ENCODE data around the gene SLIT1. TPM values are rescaled to one million over a fixed set of nuclear protein-coding genes. Genes with fewer than 3 reads are reported as not detected.
A peak's percentile ranks its signal among the peaks of the same experiment; 100 is the strongest.

SLIT1 gene
- total RNA-seq, 2 experiments from 2014 or later, result 0.13 to 1.0 TPM

DNA sequence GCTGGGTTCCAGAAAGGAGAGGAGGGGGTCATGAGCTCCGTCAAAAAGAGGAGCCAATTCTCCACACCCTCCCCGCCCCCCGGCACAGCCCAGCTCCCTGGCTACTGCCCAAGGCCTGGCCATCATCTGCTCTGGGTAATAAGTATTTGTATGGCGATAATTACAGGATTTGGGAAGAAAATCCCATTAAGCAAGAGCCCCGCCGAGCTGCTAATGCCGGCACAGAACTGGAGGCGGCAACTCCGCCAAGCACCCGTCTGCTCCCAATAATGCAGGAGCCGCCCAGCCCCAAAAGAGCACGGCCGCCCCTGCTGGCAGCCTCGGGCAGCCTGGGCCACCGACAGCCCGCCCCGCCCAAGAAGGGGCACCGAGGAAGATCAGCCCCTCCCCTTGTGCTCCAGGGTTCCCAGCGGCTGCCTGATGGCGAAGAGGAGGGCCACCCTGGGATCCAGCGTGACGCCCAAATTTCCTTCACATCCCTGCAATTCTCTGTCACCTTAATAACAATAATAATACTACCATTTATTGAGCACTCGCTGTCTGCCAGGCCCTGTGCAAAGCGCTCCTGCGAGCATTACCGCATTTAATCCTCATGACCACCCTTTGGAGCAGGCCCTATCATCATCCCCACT is 5.9 kb downstream of the SLIT1 start:
- no peak overlapping the region for H3K4me2 ChIP-seq (ENCODE audit: low read length)
- intact Hi-C loops (cut with micrococcal nuclease; ENCODE audit: unreplicated experiment), result no loop called here

DNA sequence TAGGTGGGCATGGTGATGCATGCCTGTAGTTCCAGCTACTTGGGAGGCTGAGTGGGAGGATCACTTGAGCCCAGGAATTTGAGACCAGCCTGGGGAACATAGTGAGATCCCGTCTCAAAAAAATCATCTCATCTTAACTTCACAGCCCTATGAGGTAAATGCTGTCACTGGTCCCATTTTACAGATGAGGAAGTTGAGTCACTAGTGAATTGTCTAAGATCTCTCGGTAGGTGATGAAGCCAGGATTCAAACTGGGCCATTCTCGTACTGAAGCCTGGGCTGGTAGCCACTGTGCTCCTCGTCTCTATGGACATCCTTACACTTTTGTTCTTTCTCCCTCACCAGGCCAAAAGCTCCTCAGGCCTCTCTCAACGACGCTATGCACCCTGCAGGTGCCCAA is 6.4 kb downstream of the SLIT1 start:
- ChIA-PET POLR2A (no interaction called here), CTCF (ENCODE audit: unreplicated experiment) (no interaction called here)
- Histone ChIP-seq H3K79me2 (ENCODE audit: insufficient read depth, low read depth, low read length) (no peaks in the 10 kb centered on the region), H3K4me1 (ENCODE audit: insufficient read depth, low read length, poor library complexity, severe bottlenecking) (no peaks in the 10 kb centered on the region), H3K9me2 (ENCODE audit: insufficient read depth, low read length) (no peaks in the 10 kb centered on the region), H3K4me3 (ENCODE audit: low read depth, low read length, poor library complexity, severe bottlenecking) (no peak overlapping the region), H3K36me3 (ENCODE audit: insufficient read depth, low read length) (no peaks in the 10 kb centered on the region), H3K9me3 (ENCODE audit: low read length) (no peaks in the 10 kb centered on the region), H3K4me2 (ENCODE audit: low read length) (no peak overlapping the region), H3K27ac (ENCODE audit: low read depth, low read length, poor library complexity, severe bottlenecking) (no peak overlapping the region), H4K20me1 (ENCODE audit: insufficient read depth, low read length) (no peaks in the 10 kb centered on the region), H2AFZ (ENCODE audit: low read length) (no peak overlapping the region)
- TF ChIP-seq EZH2phosphoT487 (IDR thresholded peaks at IDR 0.05; ENCODE audit: borderline replicate concordance, low read depth, low read length), result no peak
- TF ChIP-seq, protein P1, sequence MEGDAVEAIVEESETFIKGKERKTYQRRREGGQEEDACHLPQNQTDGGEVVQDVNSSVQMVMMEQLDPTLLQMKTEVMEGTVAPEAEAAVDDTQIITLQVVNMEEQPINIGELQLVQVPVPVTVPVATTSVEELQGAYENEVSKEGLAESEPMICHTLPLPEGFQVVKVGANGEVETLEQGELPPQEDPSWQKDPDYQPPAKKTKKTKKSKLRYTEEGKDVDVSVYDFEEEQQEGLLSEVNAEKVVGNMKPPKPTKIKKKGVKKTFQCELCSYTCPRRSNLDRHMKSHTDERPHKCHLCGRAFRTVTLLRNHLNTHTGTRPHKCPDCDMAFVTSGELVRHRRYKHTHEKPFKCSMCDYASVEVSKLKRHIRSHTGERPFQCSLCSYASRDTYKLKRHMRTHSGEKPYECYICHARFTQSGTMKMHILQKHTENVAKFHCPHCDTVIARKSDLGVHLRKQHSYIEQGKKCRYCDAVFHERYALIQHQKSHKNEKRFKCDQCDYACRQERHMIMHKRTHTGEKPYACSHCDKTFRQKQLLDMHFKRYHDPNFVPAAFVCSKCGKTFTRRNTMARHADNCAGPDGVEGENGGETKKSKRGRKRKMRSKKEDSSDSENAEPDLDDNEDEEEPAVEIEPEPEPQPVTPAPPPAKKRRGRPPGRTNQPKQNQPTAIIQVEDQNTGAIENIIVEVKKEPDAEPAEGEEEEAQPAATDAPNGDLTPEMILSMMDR (conservative IDR thresholded peaks at IDR 0.05; ENCODE audit: low read length), result no peak
- no TSS peak for BruUV-seq (replicated peaks)
- intact Hi-C loops (cut with micrococcal nuclease; ENCODE audit: unreplicated experiment), result no loop called here
- no peak for DNase-seq (ENCODE audit: low spot score)

More for the DNA sequence above, 5.9 kb downstream of the SLIT1 start:
- no peak overlapping the region for H2AFZ ChIP-seq (ENCODE audit: low read length)
- H3K4me3 ChIP-seq (ENCODE audit: low read depth, low read length, poor library complexity, severe bottlenecking), result no peak overlapping the region
- ChIA-PET CTCF (ENCODE audit: unreplicated experiment) (no interaction called here), POLR2A (no interaction called here)
- no peaks in the 10 kb centered on the region for H3K4me1 ChIP-seq (ENCODE audit: insufficient read depth, low read length, poor library complexity, severe bottlenecking)
- no peak for DNase-seq (ENCODE audit: low spot score)
- no peaks in the 10 kb centered on the region for H3K9me3 ChIP-seq (ENCODE audit: low read length)
- H3K9me2 ChIP-seq (ENCODE audit: insufficient read depth, low read length), result no peaks in the 10 kb centered on the region
- no peaks in the 10 kb centered on the region for H3K79me2 ChIP-seq (ENCODE audit: insufficient read depth, low read depth, low read length)
- no peaks in the 10 kb centered on the region for H3K36me3 ChIP-seq (ENCODE audit: insufficient read depth, low read length)
- BruUV-seq (replicated peaks), result no TSS peak
- no peak for TF ChIP-seq EZH2phosphoT487 (IDR thresholded peaks at IDR 0.05; ENCODE audit: borderline replicate concordance, low read depth, low read length)
- TF ChIP-seq, protein P1 (conservative IDR thresholded peaks at IDR 0.05; ENCODE audit: low read length), result 0 out of 2 replicates have a peak, but pooled peaks have one; percentile 14
- H4K20me1 ChIP-seq (ENCODE audit: insufficient read depth, low read length), result no peaks in the 10 kb centered on the region
- H3K27ac ChIP-seq (ENCODE audit: low read depth, low read length, poor library complexity, severe bottlenecking), result no peak overlapping the region

DNA sequence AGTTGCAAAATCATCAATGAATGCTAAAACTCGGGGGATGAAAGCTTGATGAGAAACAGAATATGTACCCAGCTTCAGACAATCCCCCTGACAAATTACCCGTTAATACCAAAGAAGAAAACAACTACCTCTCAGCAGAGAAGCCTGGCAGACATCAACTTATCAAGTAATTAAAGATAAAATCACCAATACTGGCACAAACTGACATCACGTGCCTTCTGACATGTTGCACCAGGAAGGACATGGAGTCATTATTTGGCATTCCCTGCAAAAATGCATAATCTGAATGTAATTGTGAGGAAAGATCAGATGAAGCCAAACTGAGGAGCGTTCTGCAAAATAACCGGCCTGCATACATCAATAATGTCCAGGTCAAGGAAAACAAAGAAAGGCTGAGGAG is 7.7 kb downstream of the SLIT1 start:
- intact Hi-C loops (cut with micrococcal nuclease; ENCODE audit: unreplicated experiment), result no loop called here
- no TSS peak for BruUV-seq (replicated peaks)

More for the DNA sequence above, 7.7 kb downstream of the SLIT1 start:
- H2AFZ ChIP-seq (ENCODE audit: low read length), result no peak overlapping the region
- no peak overlapping the region for H3K27ac ChIP-seq (ENCODE audit: low read depth, low read length, poor library complexity, severe bottlenecking)
- no peaks in the 10 kb centered on the region for H3K79me2 ChIP-seq (ENCODE audit: insufficient read depth, low read depth, low read length)
- H3K9me3 ChIP-seq (ENCODE audit: low read length), result no peaks in the 10 kb centered on the region
- H3K4me1 ChIP-seq (ENCODE audit: insufficient read depth, low read length, poor library complexity, severe bottlenecking), result no peaks in the 10 kb centered on the region
- POLR2A ChIA-PET, result no interaction called here
- DNase-seq (ENCODE audit: low spot score), result no peak
- CTCF ChIA-PET (ENCODE audit: unreplicated experiment), result no interaction called here
- no peaks in the 10 kb centered on the region for H3K9me2 ChIP-seq (ENCODE audit: insufficient read depth, low read length)
- TF ChIP-seq, protein P1 (conservative IDR thresholded peaks at IDR 0.05; ENCODE audit: low read length), result no peak
- no peak for TF ChIP-seq EZH2phosphoT487 (IDR thresholded peaks at IDR 0.05; ENCODE audit: borderline replicate concordance, low read depth, low read length)
- H3K4me3 ChIP-seq (ENCODE audit: low read depth, low read length, poor library complexity, severe bottlenecking), result no peak overlapping the region
- no peak overlapping the region for H3K4me2 ChIP-seq (ENCODE audit: low read length)
- no peaks in the 10 kb centered on the region for H3K36me3 ChIP-seq (ENCODE audit: insufficient read depth, low read length)
- H4K20me1 ChIP-seq (ENCODE audit: insufficient read depth, low read length), result no peaks in the 10 kb centered on the region
